ENCODE results near the gene SBNO2.

SBNO2 gene

GRCh38 chr19:1108291-1109031 lies 65.6 kb downstream of the SBNO2 start:
- no peak for DNase-seq (ENCODE audit: low spot score)
- TF ChIP-seq CTCF (IDR thresholded peaks at IDR 0.05; ENCODE audit: extremely low read depth, missing control alignments) = no peak

GRCh38 chr19:1107661-1108261 lies 66.3 kb downstream of the SBNO2 start:
- TF ChIP-seq CTCF (IDR thresholded peaks at IDR 0.05; ENCODE audit: extremely low read depth, missing control alignments) = no peak
- no peak for DNase-seq (ENCODE audit: low spot score)

- no peak for DNase-seq (ENCODE audit: low spot score)
- peak; percentile 3 for TF ChIP-seq CTCF (IDR thresholded peaks at IDR 0.05; ENCODE audit: extremely low read depth, missing control alignments)
Measured at GRCh38 chr19:1106841-1107660, 67.0 kb downstream of the SBNO2 start.

GRCh38 chr19:1105873-1106840 lies 67.9 kb downstream of the SBNO2 start:
- no peak for DNase-seq (ENCODE audit: low spot score)
- no peak for TF ChIP-seq CTCF (IDR thresholded peaks at IDR 0.05; ENCODE audit: extremely low read depth, missing control alignments)

GRCh38 chr19:1105008-1105872 lies 68.8 kb downstream of the SBNO2 start:
- DNase-seq (ENCODE audit: low spot score) = peak; percentile 77

More at GRCh38 chr19:1105008-1105872, 68.8 kb downstream of the SBNO2 start:
- TF ChIP-seq CTCF (IDR thresholded peaks at IDR 0.05; ENCODE audit: extremely low read depth, missing control alignments) = no peak
